GM19467 (cell line): ENCODE measurements around the gene SMTN.
"Not testable (repeated sequence)": the region's sequence is repeated elsewhere in the genome, so short reads cannot be mapped to it uniquely, and the experiment has no call there.

Experiments used
- ATAC-seq: cut with Tn5 transposase; IDR thresholded peaks from one replicate; pipeline ENCODE4 v1.9.1; 2021; ENCODE audit warnings: mild to moderate bottlenecking, moderate library complexity; ENCODE audit not compliant: unreplicated experiment

Gene SMTN

DNA sequence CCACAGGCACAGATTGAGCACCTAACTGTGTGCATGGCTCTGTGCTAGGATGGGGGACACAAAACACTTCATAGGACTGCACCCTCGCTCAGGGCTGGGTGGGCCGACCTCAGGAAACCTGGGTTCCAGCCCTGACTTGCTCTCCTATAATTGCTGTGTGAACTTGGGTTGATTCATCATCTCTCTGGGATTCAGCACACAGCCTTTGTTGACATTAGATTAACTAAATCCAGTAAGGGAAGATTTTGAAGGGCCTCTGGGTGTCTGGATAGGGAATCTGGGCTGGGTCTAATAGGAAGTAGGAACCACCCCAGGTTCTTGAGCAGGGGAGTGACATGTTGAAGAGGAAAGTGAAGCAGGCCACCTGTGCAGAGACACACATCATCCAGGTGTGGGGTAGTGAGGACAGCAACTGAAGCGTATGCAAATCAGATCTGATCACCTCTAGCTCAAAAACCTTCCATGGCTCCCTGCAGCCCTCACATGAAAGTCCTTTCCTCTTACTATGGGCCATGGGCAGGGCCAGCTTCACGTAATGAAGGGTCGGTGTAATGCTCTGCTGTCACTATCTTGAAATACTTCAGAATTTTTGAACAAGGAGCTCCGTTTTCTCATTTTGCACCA lies 11.3 kb upstream of the SMTN start:
- ATAC-seq: not testable (repeated sequence)

- not testable (repeated sequence) for ATAC-seq
Measured at GRCh38 chr22:31073125-31073524, 8.0 kb upstream of the SMTN start.

- ATAC-seq: not testable (repeated sequence)
Measured at GRCh38 chr22:31073545-31074145, 7.5 kb upstream of the SMTN start.

DNA sequence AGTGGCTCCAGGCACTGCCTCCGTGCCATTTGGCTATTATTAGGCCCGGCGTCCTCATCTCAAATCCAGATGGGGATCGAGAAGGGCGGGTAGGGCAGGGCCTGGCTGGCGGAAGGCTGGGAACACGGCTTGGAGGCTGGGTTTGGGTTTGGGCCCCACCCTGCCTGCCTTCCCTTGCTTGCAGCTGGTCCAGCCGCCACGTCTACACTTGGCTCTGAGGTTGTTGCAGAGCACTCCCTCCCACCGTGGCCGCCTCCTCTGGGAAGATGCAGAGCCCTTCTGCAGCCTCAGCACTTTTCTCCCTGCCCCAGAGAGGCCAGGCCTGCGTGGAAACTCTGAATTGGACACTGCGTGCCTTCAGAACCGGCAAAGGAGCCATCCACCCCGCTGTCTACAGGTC lies 5.2 kb upstream of the SMTN start:
- no peak for ATAC-seq

GRCh38 chr22:31077681-31078080 lies 3.4 kb upstream of the SMTN start:
- no peak for ATAC-seq

GRCh38 chr22:31078389-31078788 lies 2.7 kb upstream of the SMTN start:
- not testable (repeated sequence) for ATAC-seq

DNA sequence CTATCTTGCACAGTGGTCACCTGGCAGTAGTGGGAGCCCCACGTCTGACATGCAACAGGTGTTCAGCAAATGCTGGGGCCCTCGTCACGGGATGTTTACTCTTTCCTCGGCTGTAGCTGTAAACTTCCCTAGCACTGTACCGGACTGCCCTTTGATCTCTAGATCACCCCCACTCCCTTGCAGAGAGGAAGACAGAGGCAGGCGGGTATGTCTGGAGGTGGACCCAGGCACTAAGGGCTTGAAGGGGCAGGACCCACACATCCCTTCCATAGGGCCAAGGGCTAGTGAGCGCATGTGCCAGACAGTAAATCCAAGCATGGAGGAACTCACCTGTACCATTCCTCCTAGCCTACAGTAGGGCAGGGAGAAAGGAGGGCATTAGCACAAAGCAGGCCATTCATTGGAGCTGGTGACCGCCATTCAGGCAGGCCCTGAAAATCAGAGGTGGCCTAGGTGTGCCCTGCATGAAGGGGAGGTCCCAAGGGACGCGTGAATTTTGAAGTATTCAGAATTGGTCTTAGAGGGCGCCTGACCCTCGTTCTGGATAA lies 1.9 kb upstream of the SMTN start:
- ATAC-seq: no peak

DNA sequence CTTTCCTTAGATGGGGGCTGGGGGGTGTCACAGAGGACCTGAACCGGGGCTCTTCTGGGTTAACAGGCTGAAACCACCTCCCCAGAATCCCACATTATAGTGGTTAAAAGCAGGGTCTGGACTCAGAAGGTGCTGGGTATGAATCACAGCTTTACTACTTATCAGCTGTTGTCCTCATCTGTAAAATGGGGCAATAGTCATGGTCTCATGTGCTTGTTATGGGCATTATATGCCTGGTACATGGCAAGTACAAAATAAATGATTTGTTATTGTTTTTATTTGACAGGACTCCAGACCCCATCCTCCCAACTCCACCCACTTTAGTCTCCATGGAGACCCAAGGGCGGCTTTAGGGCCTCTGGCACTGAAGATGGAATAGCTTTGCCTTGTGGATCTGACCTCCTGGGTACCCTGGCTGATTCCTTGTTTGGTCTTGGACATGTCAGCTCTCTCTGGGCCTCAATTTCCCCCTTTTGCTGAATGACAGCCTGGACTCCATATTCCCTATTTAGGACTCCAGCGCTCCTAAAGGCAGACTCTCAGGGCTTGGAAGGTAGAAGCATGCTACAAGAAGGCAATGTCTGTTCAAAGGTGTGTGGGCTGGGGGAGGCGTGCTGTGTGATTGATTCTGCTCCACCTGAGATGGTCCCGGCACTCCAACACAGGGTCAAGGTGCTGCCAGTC lies 812 bp upstream of the SMTN start:
- no peak for ATAC-seq

DNA sequence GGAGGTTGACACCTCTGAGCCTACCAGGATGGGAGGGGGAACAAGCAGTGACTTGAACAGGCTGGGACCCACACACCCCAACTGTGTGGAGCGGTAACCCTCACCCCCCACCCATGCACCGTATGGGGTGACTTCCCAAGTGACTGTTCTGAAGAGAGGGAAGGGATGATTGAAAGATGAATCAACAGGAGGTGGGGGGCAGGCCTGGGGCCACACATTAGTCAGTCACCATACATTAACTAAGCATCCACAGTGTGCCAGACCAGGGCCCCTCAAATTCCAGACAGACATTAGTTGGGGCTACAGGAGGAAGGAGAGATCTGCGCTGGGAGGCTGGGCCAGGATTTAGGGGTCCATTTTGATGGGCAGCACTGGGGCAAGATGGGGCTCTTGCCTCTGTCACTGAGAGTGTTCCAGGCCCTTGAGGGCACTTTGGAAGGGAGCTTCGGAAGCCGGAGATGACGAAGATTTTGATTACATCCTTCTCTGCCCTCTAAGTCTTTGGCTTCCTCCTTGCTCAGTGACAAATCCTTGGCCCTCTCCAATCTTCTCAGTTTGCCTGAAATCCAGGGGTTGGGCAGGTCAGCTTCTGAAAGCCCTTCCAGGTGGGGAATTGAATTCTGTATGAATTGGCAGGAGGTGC lies 966 bp downstream of the SMTN start:
- no peak for ATAC-seq

GRCh38 chr22:31082606-31083376 lies 1.7 kb downstream of the SMTN start:
- no peak for ATAC-seq

- ATAC-seq: no peak
Measured at GRCh38 chr22:31083377-31083768, 2.3 kb downstream of the SMTN start.

- no peak for ATAC-seq
Measured at GRCh38 chr22:31083923-31084810, 3.0 kb downstream of the SMTN start.

GRCh38 chr22:31084811-31085492 lies 3.8 kb downstream of the SMTN start:
- peak; percentile 44 for ATAC-seq

DNA sequence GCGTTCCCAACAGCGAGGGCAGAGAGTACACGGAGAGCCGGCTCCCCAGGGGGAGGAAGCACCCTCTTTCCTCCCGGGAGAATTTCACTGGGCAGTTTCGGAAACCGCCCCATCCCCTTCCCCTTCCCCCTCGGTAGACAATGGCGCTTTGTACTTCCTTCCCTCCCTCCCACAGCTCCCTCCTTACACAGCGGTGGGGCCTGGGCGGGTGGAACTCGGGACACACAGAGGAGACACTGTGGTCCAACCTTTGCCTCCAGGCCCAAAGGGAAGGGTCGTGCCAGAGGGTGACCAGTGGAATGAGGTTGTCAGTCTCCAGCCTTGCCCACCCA lies 4.3 kb downstream of the SMTN start:
- no peak for ATAC-seq

DNA sequence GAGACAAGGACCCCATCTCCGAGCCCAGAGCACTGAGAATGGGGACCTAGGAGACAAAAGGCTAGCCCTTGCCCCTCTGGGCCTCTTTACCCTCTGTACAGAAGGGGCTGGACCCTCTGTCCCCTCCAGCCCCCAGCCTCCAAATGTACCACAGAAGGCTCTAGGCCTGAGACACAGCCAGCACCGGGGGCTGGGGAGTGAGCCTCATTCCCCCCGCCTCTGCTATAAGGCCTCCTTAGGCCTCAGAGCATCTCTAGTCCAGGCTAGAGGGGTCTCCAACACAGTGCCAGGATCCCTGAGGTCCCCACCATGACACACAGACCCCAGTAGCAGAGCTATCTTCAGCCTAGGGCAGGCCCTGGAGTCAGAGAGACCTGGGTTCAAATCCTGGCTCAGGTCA lies 4.8 kb downstream of the SMTN start:
- no peak for ATAC-seq

DNA sequence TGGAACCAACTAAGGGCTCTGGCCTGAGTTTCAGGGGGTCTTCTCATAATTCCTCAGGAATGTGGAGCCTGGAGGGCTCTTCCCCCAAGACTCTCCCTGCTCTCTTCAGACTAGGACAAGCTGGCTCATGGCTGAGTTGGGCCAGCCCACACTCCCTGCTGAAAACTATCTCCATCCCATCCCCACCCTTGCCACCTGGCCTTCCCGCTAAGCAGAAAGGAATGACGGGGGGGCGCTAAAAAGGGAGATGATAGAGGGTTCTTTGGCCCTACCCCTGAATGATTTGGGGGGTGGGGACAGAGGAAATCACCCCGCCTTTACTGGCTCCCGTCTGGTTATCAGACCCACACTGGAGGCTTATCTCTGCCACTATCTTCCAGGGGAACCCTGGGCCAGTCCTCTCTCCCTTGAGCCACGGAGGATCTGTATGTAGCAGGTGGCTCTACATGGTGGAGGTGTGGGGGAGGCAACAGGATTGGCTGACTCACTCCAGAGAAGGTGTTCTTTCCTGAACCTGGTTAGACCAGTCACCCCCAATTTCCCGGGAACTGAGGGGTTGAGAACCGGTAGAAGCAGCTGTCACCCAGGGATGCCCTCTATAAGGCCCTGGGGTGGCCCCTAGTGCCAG lies 5.7 kb downstream of the SMTN start:
- no peak for ATAC-seq

GRCh38 chr22:31087744-31088215 lies 6.7 kb downstream of the SMTN start:
- no peak for ATAC-seq

DNA sequence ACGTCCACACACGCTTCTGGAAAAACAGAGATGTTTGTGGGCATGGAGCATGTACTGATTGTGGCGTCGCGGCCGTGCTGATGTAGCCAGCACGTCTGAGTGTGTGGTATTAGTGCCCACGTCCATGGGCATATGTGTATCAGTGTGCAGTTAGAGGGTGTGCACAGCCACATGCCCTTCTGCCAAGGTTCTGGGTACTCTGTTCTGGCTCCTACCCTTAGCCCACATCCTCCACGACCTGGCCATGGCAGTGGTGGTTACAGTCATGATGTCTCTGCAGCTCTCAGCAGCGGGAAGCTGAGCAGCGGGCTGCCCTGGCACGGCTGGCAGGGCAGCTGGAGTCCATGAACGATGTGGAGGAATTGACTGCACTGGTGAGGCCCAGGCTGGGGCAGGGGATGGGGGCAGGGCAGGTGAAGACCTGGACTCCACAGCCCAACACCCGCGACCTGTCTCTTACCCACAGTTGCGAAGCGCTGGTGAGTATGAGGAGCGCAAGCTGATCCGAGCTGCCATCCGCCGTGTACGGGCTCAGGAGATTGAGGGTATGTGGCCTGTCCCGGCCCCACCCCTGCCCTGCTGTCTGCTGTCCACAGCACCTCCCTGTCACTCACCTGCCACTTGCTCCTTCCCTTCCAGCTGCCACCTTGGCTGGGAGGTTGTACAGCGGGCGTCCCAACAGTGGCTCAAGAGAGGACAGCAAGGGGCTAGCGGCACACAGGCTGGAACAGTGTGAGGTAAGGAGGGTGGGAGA lies 7.3 kb downstream of the SMTN start:
- no peak for ATAC-seq
